Large intestine (tissue), 3 donors: Measurements from ENCODE around the gene USP36. TPM values are rescaled to one million over a fixed set of nuclear protein-coding genes. Genes with fewer than 3 reads are reported as not detected.
"Not testable (repeated sequence)": the region's sequence is repeated elsewhere in the genome, so short reads cannot be mapped to it uniquely, and the experiment has no call there.

Experiments used
- DNase-seq, 2 donors: peaks; one replicate each; pipeline versions ENCODE4 v3.0.0 to v3.0.0-alpha.2; 2013
- H3K27ac ChIP-seq: one replicate; pipeline ENCODE4 v1.5.1; 2013; ENCODE audit warnings: low read length
- H3K27me3 ChIP-seq: 2 replicates; pipeline ENCODE4 v1.6.1; 2013; ENCODE audit warnings: low read length; ENCODE audit not compliant: control insufficient read depth, insufficient read depth
- H3K36me3 ChIP-seq: 2 replicates; pipeline ENCODE4 v1.6.1; 2013; ENCODE audit warnings: low read length; ENCODE audit not compliant: control insufficient read depth, insufficient read depth
- H3K4me1 ChIP-seq: one replicate; pipeline ENCODE4 v1.6.1; 2013; ENCODE audit warnings: low read length; ENCODE audit not compliant: control insufficient read depth, insufficient read depth
- H3K4me3 ChIP-seq: one replicate; pipeline ENCODE4 v1.5.1; 2013; ENCODE audit warnings: low read length
- H3K9me3 ChIP-seq: one replicate; pipeline ENCODE4 v1.6.1; 2013; ENCODE audit warnings: mild to moderate bottlenecking, low read depth, low read length, moderate library complexity; ENCODE audit not compliant: control insufficient read depth
- WGBS: methylation state at CpG from one replicate; pipeline ENCODE4 v1.1.5; 2013; ENCODE audit warnings: low lambda C conversion rate; ENCODE audit not compliant: insufficient coverage; 5-methylcytosine and 5-hydroxymethylcytosine counted together
- polyA plus RNA-seq: library from polyadenylated mRNA; unstranded; fragments of 120-200 nt; gene quantifications from one replicate; pipeline ENCODE4 v1.2.1, GENCODE V29; 2013

USP36 gene
- polyA plus RNA-seq, 1 donor = 49.0 TPM

DNA sequence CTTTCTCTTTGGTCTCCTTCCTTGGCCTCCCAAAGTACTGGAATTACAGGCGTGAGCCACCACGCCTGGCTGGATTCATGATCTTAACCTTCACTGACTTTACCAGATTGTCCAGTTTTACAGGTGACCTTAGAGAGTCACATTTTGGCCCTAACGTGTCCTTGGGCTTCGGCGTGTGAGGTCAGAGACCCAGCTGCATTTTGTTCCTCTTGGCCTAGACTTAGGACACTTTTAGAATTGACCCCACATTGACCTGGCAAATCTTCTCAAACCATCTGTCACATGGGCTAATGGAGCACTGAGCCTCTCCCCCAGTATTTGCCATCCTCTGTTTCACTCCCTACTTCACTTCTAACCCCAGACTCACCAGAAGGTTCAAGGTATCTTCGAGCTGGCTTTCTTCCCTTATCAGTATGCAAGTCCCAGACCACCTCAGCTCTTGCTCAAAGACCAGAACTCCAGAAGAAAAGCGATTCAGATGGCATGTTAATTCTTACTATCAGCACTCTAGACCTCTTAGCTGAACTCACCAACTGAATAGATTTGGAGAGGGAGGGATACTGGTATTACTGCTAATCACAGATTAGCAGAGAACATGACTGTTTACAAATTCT is 56.8 kb downstream of the USP36 start:
- H3K27me3 ChIP-seq = no peaks in the 10 kb centered on the region
- no peaks in the 10 kb centered on the region for H3K9me3 ChIP-seq
- no CpG with 5 or more reads among the region's 7 CpGs for WGBS
- DNase-seq = no peak
- H3K36me3 ChIP-seq = no peaks in the 10 kb centered on the region
- H3K4me1 ChIP-seq = peaks cover 9% of the 10 kb centered on the region
- no peak overlapping the region for H3K27ac ChIP-seq
- no peak overlapping the region for H3K4me3 ChIP-seq

DNA sequence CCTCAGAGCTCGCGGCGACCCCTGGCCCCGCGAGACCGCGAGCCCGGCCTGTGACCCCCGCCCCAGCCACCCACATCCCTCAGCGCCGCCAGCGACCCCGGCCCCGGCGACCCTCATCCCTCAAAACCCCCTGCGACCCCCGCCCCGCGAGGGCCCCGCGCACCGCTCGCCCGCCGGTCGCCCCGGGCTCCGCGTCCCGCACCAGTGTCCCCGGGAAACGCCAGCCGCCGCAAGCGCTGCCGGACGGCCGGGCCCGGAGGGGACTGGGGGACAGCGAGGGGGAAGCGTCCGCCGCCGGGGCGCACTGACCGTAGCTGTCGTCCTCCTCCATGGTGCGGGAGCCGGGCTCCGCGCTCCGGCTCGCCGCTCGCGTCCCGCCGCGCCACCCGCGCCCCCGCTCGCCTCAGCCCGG is 58.7 kb downstream of the USP36 start, which contains the start of gene CYTH1:
CYTH1 (minus strand) TSS at position 381 of the 412 bp plus-strand sequence; CDS start at position 331, 50 bp downstream.
- Histone ChIP-seq H3K36me3 (no peaks in the 10 kb centered on the region), H3K4me1 (peaks cover 9% of the 10 kb centered on the region), H3K4me3 (peak within 1 kb of the TSS; percentile 84), H3K27ac (peak within 1 kb of the TSS; percentile 93), H3K9me3 (no peaks in the 10 kb centered on the region), H3K27me3 (no peaks in the 10 kb centered on the region)
- DNase-seq = peak in 1 of 2 donors; percentile 23
- WGBS = no CpG with 5 or more reads among the region's 64 CpGs

DNA sequence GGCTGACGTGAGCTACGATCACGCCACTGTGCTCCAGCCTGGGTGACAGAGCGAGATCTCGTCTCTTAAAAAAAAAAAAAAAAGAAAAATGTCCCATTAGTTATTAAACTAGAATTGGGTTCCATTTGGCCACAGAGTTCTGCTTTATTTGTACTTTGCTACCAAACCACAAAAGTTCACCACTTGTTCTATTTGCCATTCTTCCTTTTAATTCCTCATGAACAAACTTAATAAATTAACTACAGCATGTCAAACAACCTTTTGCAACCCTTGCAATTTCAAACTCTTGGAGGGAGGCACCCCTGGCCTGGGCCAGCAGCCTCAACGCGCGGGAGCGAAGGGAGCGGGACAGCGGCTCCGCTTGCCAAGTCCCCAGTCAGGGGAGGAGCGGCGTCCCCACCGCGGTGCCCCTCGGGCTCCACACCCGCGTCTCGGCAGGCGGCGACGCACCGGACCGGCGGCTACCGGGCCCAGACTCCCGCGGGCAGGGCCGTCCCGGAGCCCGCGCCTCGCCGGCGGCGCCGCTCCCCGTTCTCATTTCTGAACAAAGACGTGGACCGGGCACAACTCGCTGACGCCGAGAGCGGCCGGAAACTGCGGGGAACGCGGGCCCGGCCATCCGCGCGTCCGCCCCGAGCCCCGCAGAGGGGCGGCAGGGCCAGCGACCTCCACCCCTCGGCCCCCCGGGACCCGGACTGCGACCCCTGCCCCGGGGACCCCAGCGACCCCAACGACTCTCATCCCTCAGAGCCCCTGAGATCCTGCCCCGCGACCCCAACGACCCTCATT is 59.3 kb downstream of the USP36 start:
- Histone ChIP-seq H3K4me1 (peaks cover 9% of the 10 kb centered on the region), H3K27ac (peak overlapping the region; percentile 12), H3K9me3 (no peaks in the 10 kb centered on the region), H3K27me3 (no peaks in the 10 kb centered on the region), H3K36me3 (no peaks in the 10 kb centered on the region), H3K4me3 (peak overlapping the region; percentile 55)
- no CpG with 5 or more reads among the region's 68 CpGs for WGBS
- peak; percentile 23 to 53 for DNase-seq

DNA sequence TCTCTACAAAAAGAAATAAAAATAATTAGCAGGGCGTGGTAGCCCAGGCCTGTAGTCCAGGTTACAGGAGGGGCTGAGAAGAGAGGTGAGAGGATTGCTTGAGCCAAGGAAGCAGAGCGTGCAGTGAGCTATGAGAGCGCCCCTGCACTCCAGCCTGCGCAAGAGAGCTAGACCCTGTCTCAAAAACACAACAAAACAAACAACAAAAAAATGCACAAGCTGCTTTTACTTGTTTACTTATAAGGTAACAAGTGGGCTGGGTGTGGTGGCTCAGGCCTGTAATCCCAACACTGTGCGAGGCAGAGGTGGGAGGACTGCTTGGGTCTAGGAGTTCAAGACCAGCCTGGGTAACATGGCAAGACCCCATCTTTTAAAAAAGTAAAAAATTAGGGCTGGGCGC is 60.3 kb downstream of the USP36 start:
- Histone ChIP-seq H3K4me3 (no peak overlapping the region), H3K27ac (no peak overlapping the region), H3K36me3 (no peaks in the 10 kb centered on the region), H3K9me3 (no peaks in the 10 kb centered on the region), H3K27me3 (no peaks in the 10 kb centered on the region), H3K4me1 (peaks cover 9% of the 10 kb centered on the region)
- WGBS = 100% methylated on average over 1 of the region's 6 CpGs
- DNase-seq = no peak

DNA sequence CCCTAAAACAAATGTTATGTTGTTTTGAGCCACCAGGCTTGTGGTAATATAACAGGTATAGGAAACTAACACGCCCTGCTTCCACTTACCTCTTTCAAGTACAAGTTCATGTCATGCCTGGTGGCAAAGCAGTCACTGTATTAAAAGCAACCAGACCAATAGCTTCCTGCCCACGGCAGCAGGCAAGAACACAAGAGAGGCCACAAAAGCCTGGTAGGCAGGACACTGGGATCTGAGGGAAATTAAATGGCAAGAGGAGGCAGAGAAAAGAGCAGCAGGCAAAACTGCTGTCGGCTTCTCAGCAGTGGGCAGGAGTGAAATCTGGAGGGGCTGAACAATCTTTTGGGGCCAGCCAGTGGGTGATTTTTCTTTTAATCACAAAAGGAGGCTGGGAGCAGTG is 60.8 kb downstream of the USP36 start:
- no peak for DNase-seq
- H3K9me3 ChIP-seq = no peaks in the 10 kb centered on the region
- no peaks in the 10 kb centered on the region for H3K36me3 ChIP-seq
- WGBS = no CpG with 5 or more reads among the region's 3 CpGs
- no peak overlapping the region for H3K27ac ChIP-seq
- H3K27me3 ChIP-seq = no peaks in the 10 kb centered on the region
- H3K4me1 ChIP-seq = peaks cover 9% of the 10 kb centered on the region
- no peak overlapping the region for H3K4me3 ChIP-seq

DNA sequence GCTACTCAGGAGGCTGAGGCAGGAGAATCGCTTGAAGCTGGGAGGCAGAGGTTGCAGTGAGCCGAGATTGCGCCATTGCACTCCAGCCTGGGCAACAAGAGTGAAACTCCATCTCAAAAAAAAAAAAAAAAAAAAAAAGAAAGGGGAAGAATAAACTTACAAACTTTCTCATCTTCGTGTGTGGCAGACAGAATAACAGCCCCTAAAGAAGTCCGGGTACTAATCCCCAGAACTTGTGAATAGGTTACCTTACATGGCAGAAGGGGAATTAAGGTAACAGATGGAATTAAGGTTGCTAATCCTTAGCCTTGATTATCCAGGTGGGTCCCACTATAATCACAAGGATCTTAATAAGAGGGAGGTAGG is 61.3 kb downstream of the USP36 start:
- H3K4me3 ChIP-seq, H3K9me3 ChIP-seq, H3K4me1 ChIP-seq, H3K36me3 ChIP-seq, H3K27me3 ChIP-seq, DNase-seq, H3K27ac ChIP-seq: not testable (repeated sequence)
- WGBS = no CpG with 5 or more reads among the region's 5 CpGs

DNA sequence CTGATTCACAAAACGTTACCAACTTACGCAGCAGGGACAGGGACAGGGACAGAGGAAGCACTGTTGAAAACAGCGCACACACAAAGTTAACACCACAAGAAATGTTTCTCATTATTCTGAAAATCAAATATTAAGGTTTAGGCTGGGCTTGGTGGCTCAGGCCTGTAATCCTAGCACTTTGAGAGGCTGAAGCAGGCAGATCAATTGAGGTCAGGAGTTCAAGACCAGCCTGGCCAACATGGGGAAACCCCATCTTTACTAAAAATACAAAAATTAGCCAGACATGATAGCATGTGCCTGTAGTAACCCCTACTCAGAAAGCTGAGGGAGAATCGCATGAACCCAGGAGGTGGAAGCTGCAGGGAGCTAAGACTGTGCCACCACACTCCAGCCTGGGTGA is 62.7 kb downstream of the USP36 start:
- Histone ChIP-seq H3K36me3 (no peaks in the 10 kb centered on the region), H3K4me3 (no peak overlapping the region), H3K27ac (no peak overlapping the region), H3K9me3 (no peaks in the 10 kb centered on the region), H3K27me3 (no peaks in the 10 kb centered on the region), H3K4me1 (peaks cover 6% of the 10 kb centered on the region)
- whole genome bisulfite sequencing = 100% methylated on average over 3 of the region's 4 CpGs
- no peak for DNase-seq

DNA sequence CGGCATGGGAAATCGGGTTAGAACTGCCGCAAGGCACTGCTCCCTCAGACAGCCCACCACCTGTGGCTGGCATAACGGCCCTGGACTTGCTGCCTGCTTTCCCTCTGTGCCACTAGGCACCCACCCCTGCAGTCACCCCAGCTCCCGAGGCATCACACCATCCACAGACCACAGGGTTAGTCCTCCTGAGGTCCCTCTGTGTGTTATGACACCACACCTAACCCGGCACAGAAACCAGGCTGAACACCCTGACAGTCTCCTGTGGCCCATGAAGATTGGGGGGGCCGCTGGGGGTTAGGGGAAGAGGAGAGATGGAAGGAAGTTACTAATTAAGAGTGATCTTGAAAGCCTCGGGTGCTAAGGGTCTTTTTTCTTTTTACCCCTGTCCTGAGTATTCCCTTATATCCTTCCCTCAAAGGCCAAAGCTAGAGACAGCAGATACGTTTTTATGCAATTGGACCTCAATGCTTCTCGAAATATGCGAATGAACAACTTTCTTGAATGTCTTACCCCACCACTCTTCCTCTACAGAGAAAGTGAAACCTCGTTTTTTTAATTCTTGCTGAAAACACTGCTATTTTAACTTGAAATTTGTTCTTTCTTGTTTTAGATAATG is 65.5 kb downstream of the USP36 start:
- Histone ChIP-seq H3K4me3 (no peak overlapping the region), H3K36me3 (no peaks in the 10 kb centered on the region), H3K9me3 (no peaks in the 10 kb centered on the region), H3K27me3 (no peaks in the 10 kb centered on the region), H3K4me1 (peaks cover 2% of the 10 kb centered on the region), H3K27ac (peak overlapping the region; percentile 21)
- WGBS = 100% methylated on average over 2 of the region's 12 CpGs
- DNase-seq = no peak

DNA sequence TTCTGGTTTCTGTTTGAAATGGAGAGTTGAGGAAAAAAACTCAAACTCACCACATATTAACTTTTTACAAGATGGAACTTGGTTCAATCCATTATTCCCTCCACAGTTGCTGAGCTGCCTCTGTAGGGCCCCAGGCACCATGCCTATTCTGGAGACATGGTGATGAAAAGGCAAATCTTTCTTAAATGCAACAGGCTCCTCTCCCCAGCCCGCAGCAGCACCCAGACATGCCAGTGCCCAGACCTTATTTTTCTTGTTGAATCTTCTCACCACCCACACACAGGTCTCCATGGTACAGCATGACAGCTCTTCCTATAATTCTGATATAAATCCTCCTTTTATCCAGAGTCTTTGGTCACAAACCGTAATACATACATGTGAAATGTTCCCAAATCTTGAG is 66.2 kb downstream of the USP36 start:
- 60% methylated on average over 1 of the region's 2 CpGs for WGBS
- DNase-seq = no peak
- Histone ChIP-seq H3K4me1 (no peaks in the 10 kb centered on the region), H3K9me3 (no peaks in the 10 kb centered on the region), H3K36me3 (no peaks in the 10 kb centered on the region), H3K27me3 (no peaks in the 10 kb centered on the region), H3K27ac (peak overlapping the region; percentile 21), H3K4me3 (no peak overlapping the region)

DNA sequence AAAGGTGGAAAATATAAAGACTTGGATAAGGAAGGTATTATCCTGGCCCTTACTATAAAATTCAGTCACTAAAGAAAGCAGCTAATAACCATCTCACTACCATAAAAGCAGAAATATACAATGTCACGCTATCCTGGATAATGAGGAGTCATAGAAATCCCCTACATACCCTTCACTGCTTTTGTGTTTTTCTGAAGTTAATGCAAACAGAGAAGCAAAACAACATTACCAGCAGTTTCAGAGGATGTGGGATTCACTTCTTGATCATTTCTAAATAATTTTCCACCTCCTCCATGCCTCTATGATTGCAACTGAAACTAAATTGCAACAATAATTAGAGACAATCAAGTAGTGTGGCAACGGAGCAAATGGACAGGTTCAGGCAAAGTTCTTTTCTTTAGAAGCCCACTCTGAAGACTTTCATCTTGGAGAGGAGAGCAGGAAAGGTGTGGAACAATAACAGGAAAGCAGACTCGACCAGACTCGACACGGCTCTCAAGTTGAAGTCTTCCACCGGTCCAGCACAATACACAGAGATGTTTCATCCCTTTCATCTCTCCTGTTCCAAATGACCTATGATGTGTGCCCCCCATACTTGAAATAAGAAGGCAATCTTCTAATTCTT is 68.7 kb downstream of the USP36 start:
- Histone ChIP-seq H3K4me1 (no peaks in the 10 kb centered on the region), H3K36me3 (no peaks in the 10 kb centered on the region), H3K4me3 (no peak overlapping the region), H3K9me3 (no peaks in the 10 kb centered on the region), H3K27me3 (no peaks in the 10 kb centered on the region), H3K27ac (no peak overlapping the region)
- DNase-seq = no peak
- WGBS = no CpG with 5 or more reads among the region's 6 CpGs
